HG02798 (cell line): ENCODE results near the gene KASH5.
"Not testable (repeated sequence)": the region's sequence is repeated elsewhere in the genome, so short reads cannot be mapped to it uniquely, and the experiment has no call there.

Experiments used
- ATAC-seq: cut with Tn5 transposase; IDR thresholded peaks from one replicate; pipeline ENCODE4 v1.9.1; 2021; ENCODE audit warnings: mild to moderate bottlenecking; ENCODE audit not compliant: unreplicated experiment, poor library complexity

Gene KASH5

DNA sequence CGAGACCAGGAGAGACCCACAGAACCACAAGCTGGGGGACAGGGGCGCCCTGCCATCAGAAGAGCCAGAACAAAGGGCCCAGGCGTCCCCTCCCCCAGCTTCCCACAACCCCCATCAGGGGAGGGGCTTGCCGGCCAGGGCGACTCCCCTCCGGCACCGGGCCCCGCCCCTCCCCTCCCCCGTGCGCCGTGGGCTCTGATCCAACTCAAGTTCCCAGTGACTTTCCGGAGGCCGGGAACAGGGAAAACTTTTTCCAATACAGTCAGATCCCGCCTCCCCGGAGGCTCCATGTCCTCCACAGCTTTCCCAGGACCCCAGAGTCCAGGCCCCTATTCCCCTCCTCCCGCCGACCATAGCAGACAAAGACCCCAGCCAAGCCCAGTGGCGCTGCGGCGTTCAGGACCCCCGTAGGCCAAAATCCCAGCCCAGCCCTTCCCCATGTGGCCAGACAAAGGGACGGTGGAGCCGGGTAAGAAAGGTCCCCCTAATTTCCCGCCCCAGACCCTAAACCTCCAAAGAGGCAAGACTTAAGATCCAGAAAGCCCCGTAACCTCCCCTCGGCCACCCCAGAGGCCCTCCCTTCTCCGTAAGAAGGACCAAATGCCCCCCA lies 26.5 kb upstream of the KASH5 start:
- ATAC-seq = no peak

GRCh38 chr19:49362048-49362928 lies 25.8 kb upstream of the KASH5 start, which contains the start of gene TEAD2:
TEAD2 (minus strand) TSS chr19:49362416; CDS start chr19:49360075, 2,341 bp downstream.
- ATAC-seq = no peak

- ATAC-seq = no peak
Observed at GRCh38 chr19:49362929-49363267, 25.2 kb upstream of the KASH5 start.

DNA sequence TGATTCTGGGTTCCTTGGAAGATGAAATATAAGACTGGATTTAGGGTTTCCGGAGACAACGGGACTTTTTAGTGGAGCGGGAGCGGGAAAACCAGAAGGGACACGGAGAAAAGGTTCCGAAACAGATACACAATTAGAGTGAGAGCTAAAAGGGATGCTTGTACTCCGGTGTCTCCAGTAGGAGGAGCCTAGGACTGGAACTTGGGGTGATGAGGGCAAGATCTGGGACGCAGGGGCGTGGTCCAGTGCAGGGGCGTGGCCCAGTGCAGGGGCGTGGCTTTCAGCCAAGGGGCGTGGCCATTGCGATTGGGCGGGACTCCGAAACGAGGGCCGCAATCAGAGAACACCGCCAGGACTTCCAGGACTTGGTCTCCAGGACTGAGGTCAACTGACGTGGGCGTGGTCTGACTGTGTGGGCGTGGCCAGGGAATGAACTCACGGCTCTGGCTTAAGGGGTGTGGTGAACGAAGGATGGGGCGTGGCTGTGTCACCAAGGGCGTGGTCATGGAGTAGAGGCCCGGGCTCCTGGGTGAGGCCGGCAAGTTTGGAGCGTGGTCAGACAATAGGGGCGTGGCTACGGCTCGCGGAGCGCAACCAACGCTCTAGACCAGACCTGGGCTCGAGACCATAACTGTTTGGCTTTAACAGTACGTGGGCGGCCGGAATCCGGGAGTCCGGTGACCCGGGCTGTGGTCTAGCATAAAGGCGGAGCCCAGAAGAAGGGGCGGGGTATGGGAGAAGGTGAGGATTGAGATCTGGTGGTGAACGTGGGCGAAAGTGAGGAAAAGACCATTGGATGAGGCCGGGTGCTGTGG lies 24.6 kb upstream of the KASH5 start, which contains the start of gene DKKL1:
DKKL1 (plus strand) TSS at position 610 of the 815 bp plus-strand sequence; CDS start at position 732, 122 bp downstream.
- peak; percentile 55 for ATAC-seq

- ATAC-seq = no peak
Observed at GRCh38 chr19:49364083-49364737, 23.8 kb upstream of the KASH5 start.

GRCh38 chr19:49366110-49366509 lies 21.9 kb upstream of the KASH5 start:
- ATAC-seq = no peak

- ATAC-seq = no peak
Observed at GRCh38 chr19:49368711-49369358, 19.2 kb upstream of the KASH5 start.

DNA sequence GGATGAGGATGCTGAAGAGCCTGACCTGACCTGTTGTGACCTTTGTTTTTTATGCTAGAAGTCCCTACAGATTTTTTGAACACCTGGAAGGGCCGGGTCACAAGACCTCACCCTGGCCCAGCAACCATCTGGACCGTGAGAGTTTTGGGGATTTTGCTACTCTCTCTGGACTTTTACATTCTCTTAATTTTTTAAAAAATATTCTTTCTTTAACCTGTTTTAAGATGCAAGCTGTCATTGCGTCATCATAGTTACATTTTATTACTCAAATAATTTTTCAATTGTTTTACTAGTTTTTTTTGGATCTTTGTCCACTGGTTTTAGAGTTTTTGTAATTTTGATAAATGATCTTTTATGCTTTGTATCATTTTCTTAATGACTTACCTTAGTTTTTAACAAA lies 16.9 kb upstream of the KASH5 start:
- ATAC-seq = no peak

- ATAC-seq = not testable (repeated sequence)
Observed at GRCh38 chr19:49373174-49373573, 14.9 kb upstream of the KASH5 start.

GRCh38 chr19:49374665-49375434 lies 13.2 kb upstream of the KASH5 start:
- ATAC-seq = no peak

GRCh38 chr19:49378512-49378911 lies 9.5 kb upstream of the KASH5 start:
- ATAC-seq = no peak

DNA sequence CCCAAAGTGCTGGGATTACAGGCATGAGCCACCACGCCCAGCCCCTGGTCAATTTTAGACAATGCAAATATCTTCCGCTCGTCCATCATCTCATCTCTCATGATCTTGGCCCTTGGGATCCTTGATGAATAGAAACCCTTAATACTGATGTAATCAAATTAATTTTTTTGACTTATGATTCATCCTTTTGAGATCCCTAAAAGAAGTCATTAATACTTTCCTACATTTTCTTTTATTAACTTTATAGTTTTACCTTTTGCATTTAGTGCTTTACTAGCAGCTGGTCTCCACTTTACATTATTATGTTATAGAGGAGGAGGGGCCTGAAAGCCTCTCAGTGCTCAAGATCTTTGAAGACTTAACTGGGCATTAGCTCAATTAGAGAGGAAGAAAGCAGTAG lies 7.7 kb upstream of the KASH5 start:
- no peak for ATAC-seq

GRCh38 chr19:49382639-49383038 lies 5.4 kb upstream of the KASH5 start:
- ATAC-seq = no peak

- ATAC-seq = no peak
Observed at GRCh38 chr19:49383599-49383998, 4.5 kb upstream of the KASH5 start.

GRCh38 chr19:49389406-49389805 lies 1.4 kb downstream of the KASH5 start:
- ATAC-seq = no peak

- ATAC-seq = no peak
Observed at GRCh38 chr19:49390131-49390928, 2.3 kb downstream of the KASH5 start.

DNA sequence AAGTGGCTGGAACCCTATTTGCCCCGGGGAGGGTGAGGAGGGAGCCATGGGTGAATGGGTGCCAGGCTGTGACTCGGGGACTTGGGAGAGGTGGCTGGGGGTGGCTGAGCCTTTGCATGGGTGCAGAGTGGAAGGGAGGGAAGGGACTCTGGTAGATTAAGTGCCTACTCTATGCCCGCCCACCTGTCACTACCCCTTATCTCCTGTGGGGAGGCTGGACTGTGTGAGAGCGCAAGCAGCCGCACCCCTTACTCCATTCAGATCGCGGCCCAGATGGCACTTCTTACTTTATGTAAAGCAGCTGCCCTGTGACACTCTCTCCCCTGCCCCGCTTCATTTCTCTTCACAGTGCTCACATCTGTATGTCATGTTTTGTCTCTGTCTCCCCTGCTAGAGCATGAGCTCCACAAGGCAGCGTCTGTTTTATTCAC lies 2.9 kb downstream of the KASH5 start:
- ATAC-seq = no peak
